Measurements from ENCODE around the gene ZNF74.

The ZNF74 gene

DNA sequence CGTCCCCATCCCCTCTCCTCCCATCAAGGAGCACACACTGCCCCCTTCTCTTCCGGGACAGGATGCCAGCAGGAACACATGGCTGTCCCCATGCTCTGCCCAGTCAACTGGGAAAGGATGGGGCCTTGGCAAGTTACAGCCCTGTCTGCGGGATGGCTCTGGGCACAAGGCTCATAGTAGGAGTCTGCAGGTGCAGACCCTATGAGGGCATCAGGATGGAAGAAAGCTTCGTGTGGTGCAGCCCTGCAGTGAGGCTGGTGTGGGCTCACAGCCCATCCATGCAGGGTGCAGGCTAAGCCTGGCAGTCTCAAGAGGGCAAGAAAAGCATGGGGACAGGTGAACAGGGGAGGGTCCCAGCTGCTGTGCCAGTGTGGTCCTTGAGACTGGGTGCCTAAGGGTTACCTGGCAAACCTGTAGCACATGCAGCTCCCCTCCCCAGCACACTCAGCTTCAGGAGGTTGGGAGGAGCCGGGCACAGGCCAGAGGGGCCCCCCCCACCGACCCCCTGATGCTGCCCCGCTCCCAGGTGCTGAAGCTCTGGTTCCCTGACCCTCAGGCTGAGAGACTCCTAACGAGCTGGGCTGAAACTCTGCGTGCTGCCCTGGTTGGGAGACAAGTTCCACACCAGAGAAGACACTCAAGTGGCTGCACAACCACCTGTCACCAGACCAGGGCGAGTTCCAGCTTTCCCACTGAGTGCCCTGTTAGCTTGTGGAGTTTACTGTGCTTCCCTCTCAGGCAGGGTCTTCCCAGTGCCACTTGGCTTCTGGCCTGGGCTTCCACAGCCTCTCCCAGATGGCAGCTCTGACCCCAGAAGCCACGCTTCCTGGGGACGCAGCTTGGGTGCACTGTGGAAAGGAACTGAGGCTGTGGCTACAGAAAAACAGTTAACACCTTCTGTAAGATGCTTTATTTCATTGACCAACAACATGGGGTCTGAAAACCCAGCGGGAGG, 47.0 kb downstream of the ZNF74 start:
- no peak overlapping the region for H2AFZ ChIP-seq (ENCODE audit: low read depth, low read length)
- no peak overlapping the region for H3K27ac ChIP-seq (ENCODE audit: low read length)
- no peaks in the 10 kb centered on the region for H3K79me2 ChIP-seq (ENCODE audit: insufficient read depth, low read length)
- no peaks in the 10 kb centered on the region for H3K9me3 ChIP-seq (ENCODE audit: insufficient read depth, low read length, severe bottlenecking)
- no peaks in the 10 kb centered on the region for H3K4me1 ChIP-seq (ENCODE audit: insufficient read depth, low read length)
- DNase-seq, result no peak
- H3K4me3 ChIP-seq (ENCODE audit: low read depth in 1 of 2, low read length in 2 of 2), result no peak overlapping the region
- H3K36me3 ChIP-seq (ENCODE audit: insufficient read depth, low read length), result peaks cover 18% of the 10 kb centered on the region
- no peak overlapping the region for H3K4me2 ChIP-seq (ENCODE audit: insufficient read depth, low read length)
- no peaks in the 10 kb centered on the region for H3K27me3 ChIP-seq (ENCODE audit: insufficient read depth, low read length, poor library complexity)
- peaks cover 8% of the 10 kb centered on the region; the same call in 1 of the 2 replicates for H4K20me1 ChIP-seq (ENCODE audit: insufficient read depth, low read length)
- peak; percentile 29; the same call in 1 of the 3 replicates for ATAC-seq (ENCODE audit: insufficient read depth, low read depth)
- TF ChIP-seq, protein P1, sequence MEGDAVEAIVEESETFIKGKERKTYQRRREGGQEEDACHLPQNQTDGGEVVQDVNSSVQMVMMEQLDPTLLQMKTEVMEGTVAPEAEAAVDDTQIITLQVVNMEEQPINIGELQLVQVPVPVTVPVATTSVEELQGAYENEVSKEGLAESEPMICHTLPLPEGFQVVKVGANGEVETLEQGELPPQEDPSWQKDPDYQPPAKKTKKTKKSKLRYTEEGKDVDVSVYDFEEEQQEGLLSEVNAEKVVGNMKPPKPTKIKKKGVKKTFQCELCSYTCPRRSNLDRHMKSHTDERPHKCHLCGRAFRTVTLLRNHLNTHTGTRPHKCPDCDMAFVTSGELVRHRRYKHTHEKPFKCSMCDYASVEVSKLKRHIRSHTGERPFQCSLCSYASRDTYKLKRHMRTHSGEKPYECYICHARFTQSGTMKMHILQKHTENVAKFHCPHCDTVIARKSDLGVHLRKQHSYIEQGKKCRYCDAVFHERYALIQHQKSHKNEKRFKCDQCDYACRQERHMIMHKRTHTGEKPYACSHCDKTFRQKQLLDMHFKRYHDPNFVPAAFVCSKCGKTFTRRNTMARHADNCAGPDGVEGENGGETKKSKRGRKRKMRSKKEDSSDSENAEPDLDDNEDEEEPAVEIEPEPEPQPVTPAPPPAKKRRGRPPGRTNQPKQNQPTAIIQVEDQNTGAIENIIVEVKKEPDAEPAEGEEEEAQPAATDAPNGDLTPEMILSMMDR (IDR thresholded peaks at IDR 0.05; ENCODE audit: borderline replicate concordance, extremely low read depth, low read length, poor library complexity, severe bottlenecking), result no peak
- no peak for TF ChIP-seq EZH2 (IDR thresholded peaks at IDR 0.05; ENCODE audit: borderline replicate concordance, low read depth, low read length, severe bottlenecking)
- no peak overlapping the region for H3K9ac ChIP-seq (ENCODE audit: low read depth, low read length)

- Histone ChIP-seq H3K27ac (ENCODE audit: low read length) (no peak overlapping the region), H3K36me3 (ENCODE audit: insufficient read depth, low read length) (peaks cover 26% of the 10 kb centered on the region), H3K9me3 (ENCODE audit: insufficient read depth, low read length, severe bottlenecking) (no peaks in the 10 kb centered on the region), H2AFZ (ENCODE audit: low read depth, low read length) (no peak overlapping the region), H3K4me1 (ENCODE audit: insufficient read depth, low read length) (no peaks in the 10 kb centered on the region), H3K27me3 (ENCODE audit: insufficient read depth, low read length, poor library complexity) (no peaks in the 10 kb centered on the region), H3K9ac (ENCODE audit: low read depth, low read length) (no peak overlapping the region), H3K4me2 (ENCODE audit: insufficient read depth, low read length) (no peak overlapping the region), H3K4me3 (ENCODE audit: low read depth in 1 of 2, low read length in 2 of 2) (no peak overlapping the region), H3K79me2 (ENCODE audit: insufficient read depth, low read length) (no peaks in the 10 kb centered on the region), H4K20me1 (ENCODE audit: insufficient read depth, low read length) (peaks cover 8% of the 10 kb centered on the region; the same call in 1 of the 2 replicates)
- no peak for TF ChIP-seq EZH2 (IDR thresholded peaks at IDR 0.05; ENCODE audit: borderline replicate concordance, low read depth, low read length, severe bottlenecking)
- TF ChIP-seq, protein P1 (IDR thresholded peaks at IDR 0.05; ENCODE audit: borderline replicate concordance, extremely low read depth, low read length, poor library complexity, severe bottlenecking), result no peak
- DNase-seq, result no peak
- ATAC-seq (ENCODE audit: insufficient read depth, low read depth), result no peak
Measured at GRCh38 chr22:20441631-20442484, 47.9 kb downstream of the ZNF74 start.

DNA sequence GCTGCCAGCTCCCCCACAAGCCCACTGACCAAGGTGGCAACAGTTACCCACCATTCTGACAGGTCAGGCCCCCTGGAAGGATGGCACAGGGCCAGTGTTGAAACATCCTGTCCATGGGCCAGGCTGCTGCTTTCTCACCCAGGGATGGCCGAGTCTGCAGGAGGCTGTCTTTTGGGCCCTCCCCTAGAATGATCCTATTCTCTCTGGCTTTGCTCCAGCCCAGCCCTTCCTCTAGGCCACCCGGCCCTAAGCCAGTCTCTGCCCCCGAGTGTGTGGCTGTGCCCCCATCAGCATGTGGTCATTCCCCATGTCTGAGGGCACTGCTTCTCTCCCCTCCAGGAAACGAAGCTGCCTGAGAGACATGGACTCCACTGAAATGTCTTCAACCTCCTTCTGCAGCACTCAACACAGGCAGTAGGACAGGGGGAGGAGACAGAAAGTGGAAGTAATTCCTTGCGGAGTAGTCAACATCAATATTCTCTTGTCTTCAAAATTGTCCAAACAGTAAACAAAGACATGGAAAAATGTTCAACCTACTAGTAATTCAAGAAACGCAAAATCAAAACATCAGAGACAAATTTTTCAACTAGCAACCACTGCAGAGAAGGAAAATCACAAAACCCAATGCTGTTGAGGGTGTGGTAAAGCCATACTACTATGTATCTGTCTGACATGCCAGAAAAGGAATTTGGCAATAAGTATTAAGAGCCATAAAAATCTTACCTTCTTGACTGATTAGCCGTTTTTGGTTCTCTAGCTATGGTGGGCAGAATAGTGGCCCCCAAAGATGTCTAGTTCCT, 48.7 kb downstream of the ZNF74 start:
- Histone ChIP-seq H3K27me3 (ENCODE audit: insufficient read depth, low read length, poor library complexity) (no peaks in the 10 kb centered on the region), H3K4me2 (ENCODE audit: insufficient read depth, low read length) (no peak overlapping the region), H3K27ac (ENCODE audit: low read length) (no peak overlapping the region), H3K9ac (ENCODE audit: low read depth, low read length) (no peak overlapping the region), H3K4me1 (ENCODE audit: insufficient read depth, low read length) (no peaks in the 10 kb centered on the region), H3K4me3 (ENCODE audit: low read depth in 1 of 2, low read length in 2 of 2) (no peak overlapping the region), H3K79me2 (ENCODE audit: insufficient read depth, low read length) (no peaks in the 10 kb centered on the region), H3K36me3 (ENCODE audit: insufficient read depth, low read length) (peaks cover 26% of the 10 kb centered on the region), H3K9me3 (ENCODE audit: insufficient read depth, low read length, severe bottlenecking) (no peaks in the 10 kb centered on the region), H4K20me1 (ENCODE audit: insufficient read depth, low read length) (peaks cover 8% of the 10 kb centered on the region; the same call in 1 of the 2 replicates), H2AFZ (ENCODE audit: low read depth, low read length) (no peak overlapping the region)
- DNase-seq (no peak), ATAC-seq (ENCODE audit: insufficient read depth, low read depth) (no peak)
- no peak for TF ChIP-seq EZH2 (IDR thresholded peaks at IDR 0.05; ENCODE audit: borderline replicate concordance, low read depth, low read length, severe bottlenecking)
- TF ChIP-seq, protein P1 (IDR thresholded peaks at IDR 0.05; ENCODE audit: borderline replicate concordance, extremely low read depth, low read length, poor library complexity, severe bottlenecking), result no peak

All from DND-41 (cell line).